Lung (tissue), 12 donors: ENCODE data around the gene CEACAM6. TPM values are rescaled to one million over a fixed set of nuclear protein-coding genes. Genes with fewer than 3 reads are reported as not detected.

Experiments
- ATAC-seq: fragments of 200-7000 bp; cut with Tn5 transposase; one replicate; pipeline ENCODE4 v1.9.1; 2020; ENCODE audit warnings: moderate number of reproducible peaks; ENCODE audit not compliant: insufficient read depth, low FRiP score
- DNase-seq, 3 donors: peaks; one replicate each; pipeline ENCODE4 v3.0.0-alpha.2; 2013 to 2017
- H3K27ac ChIP-seq, 2 donors: one replicate each; pipeline ENCODE4 v1.5.1; 2013; ENCODE audit warnings: mild to moderate bottlenecking in 2 of 2, moderate library complexity in 2 of 2, control low read depth in 1 of 2, inconsistent platforms in 1 of 2, low read depth in 1 of 2, low read length in 1 of 2
- H3K27me3 ChIP-seq, 3 donors: one replicate each; pipeline ENCODE4 v1.5.1; 2013; ENCODE audit warnings: low read length in 2 of 3; ENCODE audit not compliant: control insufficient read depth in 3 of 3, insufficient read depth in 3 of 3
- H3K36me3 ChIP-seq, 4 donors: one replicate each; pipeline ENCODE4 v1.5.1; 2013; ENCODE audit warnings: low read length in 4 of 4, mild to moderate bottlenecking in 1 of 4, moderate library complexity in 1 of 4; ENCODE audit not compliant: control insufficient read depth in 4 of 4, insufficient read depth in 4 of 4
- H3K4me1 ChIP-seq, 5 donors: one replicate each; pipeline ENCODE4 v1.5.1; 2013; ENCODE audit warnings: low read length in 5 of 5, mild to moderate bottlenecking in 2 of 5, moderate library complexity in 1 of 5; ENCODE audit not compliant: control insufficient read depth in 5 of 5, insufficient read depth in 5 of 5
- H3K4me3 ChIP-seq: one replicate; pipeline ENCODE4 v1.5.1; 2013; ENCODE audit warnings: mild to moderate bottlenecking, control low read depth, moderate library complexity
- H3K9ac ChIP-seq, 2 donors: one replicate each; pipeline ENCODE4 v1.5.1; 2013; ENCODE audit warnings: low read length in 2 of 2, control low read depth in 1 of 2; ENCODE audit not compliant: insufficient read depth in 1 of 2
- H3K9me3 ChIP-seq, 4 donors: one replicate each; pipeline ENCODE4 v1.5.1; 2013; ENCODE audit warnings: low read length in 3 of 4, mild to moderate bottlenecking in 1 of 4, moderate library complexity in 1 of 4; ENCODE audit not compliant: control insufficient read depth in 4 of 4, insufficient read depth in 3 of 4
- WGBS, 2 donors: extraction: QIAGEN DNeasy Blood & Tissue Kit; methylation state at CpG; one replicate each; pipeline ENCODE4 v1.1.7; 2013; 5-methylcytosine and 5-hydroxymethylcytosine counted together
- polyA plus RNA-seq, 2 donors: library from polyadenylated mRNA; stranded (reverse); fragments of 200-250 nt; gene quantifications; one replicate each; pipeline ENCODE4 v1.2.1, GENCODE V29; 2013
- total RNA-seq, 2 donors: library from RNA; depleted of rRNA in 1 of 2; stranded (reverse); fragments of >200 nt in 1 of 2; gene quantifications; one replicate each; pipeline ENCODE4 v1.2.1, GENCODE V29; 2014 to 2021
- TF ChIP-seq, protein P1 (sequence below): IDR thresholded peaks from 2 replicates; pipeline ENCODE4 v1.5.1; 2012; ENCODE audit warnings: mild to moderate bottlenecking; ENCODE audit errors: control extremely low read depth, extremely low read depth
- donor health status: control.
- donor health status: control.
- donor health status: Bipolar disorder and iron deficiency.
- donor health status: healthy.
- donor health status: DM: yes; HTN: yes; CAD: no.

CEACAM6 gene
- total and polyA plus RNA-seq, 4 donors = 5.2 to 280 (median 143) TPM

DNA sequence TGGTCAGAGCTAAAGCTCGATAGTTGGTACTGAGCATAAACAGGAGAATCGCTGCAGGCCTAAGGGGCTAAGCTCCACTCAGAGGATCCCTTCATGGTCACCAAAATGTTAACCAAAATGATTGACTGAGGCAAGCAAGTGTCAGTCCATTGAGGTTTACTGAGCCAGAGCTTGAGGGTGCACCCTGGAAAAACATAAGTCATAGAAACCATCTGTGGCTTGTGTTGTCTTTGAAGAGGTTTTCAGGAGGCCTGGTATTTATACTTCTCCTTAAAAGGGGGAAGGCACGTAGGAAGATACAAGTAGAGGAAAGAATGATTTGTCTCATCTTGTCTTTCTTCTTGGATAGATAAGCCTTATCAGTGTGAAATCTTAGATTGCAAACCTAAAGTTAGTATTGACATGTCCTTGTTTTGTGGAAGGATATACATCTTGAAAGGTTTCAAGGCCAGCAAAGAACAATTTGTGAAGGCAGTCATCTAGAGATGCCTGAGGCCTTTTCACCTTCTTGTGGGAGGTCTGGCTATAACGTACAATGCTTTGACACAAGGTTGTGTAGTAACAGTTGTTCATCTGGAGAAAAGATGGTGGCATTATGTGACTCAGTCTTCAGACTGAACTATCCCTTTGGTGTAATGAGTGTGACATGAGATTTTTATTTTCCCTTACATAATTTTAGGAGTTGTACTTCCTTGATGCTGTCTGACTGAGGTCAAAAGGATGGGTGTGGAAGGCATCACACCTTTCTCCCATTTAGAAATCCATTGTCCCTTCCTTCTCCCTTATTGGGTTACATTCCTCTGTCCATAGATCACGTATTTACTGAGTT lies 14.7 kb upstream of the CEACAM6 start:
- Histone ChIP-seq H3K27ac (no peak overlapping the region), H3K4me3 (no peak overlapping the region), H3K27me3 (no peaks in the 10 kb centered on the region), H3K9ac (no peak overlapping the region), H3K4me1 (peaks cover 0 to 2% (median 0%) of the 10 kb centered on the region in 5 donors), H3K36me3 (no peaks in the 10 kb centered on the region), H3K9me3 (no peaks in the 10 kb centered on the region)
- 64 to 86% methylated on average over 5 of the region's 5 CpGs for WGBS, 2 donors
- DNase-seq (no peak), ATAC-seq (peak; percentile 34)
- TF ChIP-seq, protein P1, sequence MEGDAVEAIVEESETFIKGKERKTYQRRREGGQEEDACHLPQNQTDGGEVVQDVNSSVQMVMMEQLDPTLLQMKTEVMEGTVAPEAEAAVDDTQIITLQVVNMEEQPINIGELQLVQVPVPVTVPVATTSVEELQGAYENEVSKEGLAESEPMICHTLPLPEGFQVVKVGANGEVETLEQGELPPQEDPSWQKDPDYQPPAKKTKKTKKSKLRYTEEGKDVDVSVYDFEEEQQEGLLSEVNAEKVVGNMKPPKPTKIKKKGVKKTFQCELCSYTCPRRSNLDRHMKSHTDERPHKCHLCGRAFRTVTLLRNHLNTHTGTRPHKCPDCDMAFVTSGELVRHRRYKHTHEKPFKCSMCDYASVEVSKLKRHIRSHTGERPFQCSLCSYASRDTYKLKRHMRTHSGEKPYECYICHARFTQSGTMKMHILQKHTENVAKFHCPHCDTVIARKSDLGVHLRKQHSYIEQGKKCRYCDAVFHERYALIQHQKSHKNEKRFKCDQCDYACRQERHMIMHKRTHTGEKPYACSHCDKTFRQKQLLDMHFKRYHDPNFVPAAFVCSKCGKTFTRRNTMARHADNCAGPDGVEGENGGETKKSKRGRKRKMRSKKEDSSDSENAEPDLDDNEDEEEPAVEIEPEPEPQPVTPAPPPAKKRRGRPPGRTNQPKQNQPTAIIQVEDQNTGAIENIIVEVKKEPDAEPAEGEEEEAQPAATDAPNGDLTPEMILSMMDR = no peak

DNA sequence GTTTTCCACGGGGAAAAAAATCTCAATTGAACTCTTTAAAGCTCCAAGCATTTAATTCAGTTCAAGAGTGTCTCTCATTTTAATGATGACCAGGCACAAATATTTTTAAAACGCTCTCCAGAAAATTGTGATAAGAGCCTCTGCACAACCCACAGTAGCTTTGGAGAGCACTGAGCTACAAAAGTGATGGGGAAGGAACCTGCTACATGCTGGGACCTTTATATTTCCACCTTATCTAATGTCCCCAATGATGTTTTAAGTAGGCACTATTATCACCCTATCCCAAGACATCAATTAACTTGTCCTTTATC lies 14.1 kb upstream of the CEACAM6 start:
- Histone ChIP-seq H3K4me3 (no peak overlapping the region), H3K4me1 (peaks cover 0 to 2% (median 0%) of the 10 kb centered on the region in 5 donors), H3K9me3 (no peaks in the 10 kb centered on the region), H3K36me3 (no peaks in the 10 kb centered on the region), H3K27ac (no peak overlapping the region), H3K9ac (no peak overlapping the region), H3K27me3 (no peaks in the 10 kb centered on the region)
- TF ChIP-seq, protein P1 = no peak
- 68 to 85% methylated on average over 2 of the region's 2 CpGs for WGBS, 2 donors
- ATAC-seq = no peak
- no peak for DNase-seq

DNA sequence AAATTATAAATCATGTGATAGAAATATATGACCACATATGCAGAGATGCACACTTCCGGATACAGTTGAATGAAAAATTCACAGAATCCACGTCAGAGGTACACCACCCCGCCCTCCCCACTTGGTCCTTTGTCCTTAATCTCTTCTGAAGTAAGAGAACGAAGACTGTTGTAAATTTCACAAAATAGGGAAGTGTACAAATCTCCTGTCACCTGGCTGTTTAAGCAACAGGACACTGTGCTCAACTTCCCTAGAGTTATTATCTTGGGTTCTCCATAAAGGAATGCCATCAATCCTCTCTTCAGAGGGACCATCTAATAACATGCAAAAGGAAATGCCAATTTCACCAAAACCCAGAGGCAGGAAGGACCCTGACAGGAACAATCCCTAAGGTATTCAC lies 10.5 kb upstream of the CEACAM6 start:
- Histone ChIP-seq H3K27me3 (no peaks in the 10 kb centered on the region), H3K9ac (no peak overlapping the region), H3K4me3 (no peak overlapping the region), H3K36me3 (no peaks in the 10 kb centered on the region), H3K27ac (no peak overlapping the region), H3K9me3 (no peaks in the 10 kb centered on the region), H3K4me1 (peaks cover 0 to 2% (median 0%) of the 10 kb centered on the region in 5 donors)
- TF ChIP-seq, protein P1 = no peak
- ATAC-seq = no peak
- 35 to 52% methylated on average over 4 of the region's 4 CpGs for WGBS, 2 donors
- DNase-seq = no peak
